GM19467 (cell line): ENCODE data around the gene TET3.

Experiments
- ATAC-seq: cut with Tn5 transposase; IDR thresholded peaks from one replicate; pipeline ENCODE4 v1.9.1; 2021; ENCODE audit warnings: mild to moderate bottlenecking, moderate library complexity; ENCODE audit not compliant: unreplicated experiment

TET3 gene

GRCh38 chr2:73985308-73986084 is 786 bp downstream of the TET3 start:
- ATAC-seq: no peak

DNA sequence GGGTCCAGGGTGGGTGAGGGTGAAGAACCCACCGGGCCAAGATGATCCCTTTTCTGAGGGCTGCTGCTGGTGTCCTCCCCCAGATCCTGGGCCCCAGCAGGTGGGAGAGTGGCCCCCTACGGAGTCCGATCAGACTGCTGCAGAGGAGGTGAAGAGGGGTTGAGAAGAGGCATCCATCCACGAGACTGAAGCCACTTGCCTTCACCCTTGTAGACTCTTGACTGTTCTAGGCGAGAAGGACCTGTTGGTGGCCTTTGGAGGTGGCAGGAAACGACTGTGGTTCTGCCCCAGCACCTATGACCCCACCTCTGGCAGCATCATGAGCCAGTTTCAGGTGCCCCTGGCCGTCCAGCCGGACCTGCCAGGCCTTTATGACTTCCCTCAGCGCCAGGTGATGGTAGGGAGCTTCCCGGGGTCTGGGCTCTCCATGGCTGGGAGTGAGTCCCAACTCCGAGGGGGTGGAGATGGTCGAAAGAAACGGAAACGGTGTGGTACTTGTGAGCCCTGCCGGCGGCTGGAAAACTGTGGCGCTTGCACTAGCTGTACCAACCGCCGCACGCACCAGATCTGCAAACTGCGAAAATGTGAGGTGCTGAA is 1.5 kb downstream of the TET3 start:
- ATAC-seq: no peak

GRCh38 chr2:73987109-73987947 is 2.6 kb downstream of the TET3 start:
- ATAC-seq: no peak

- no peak for ATAC-seq
Measured at GRCh38 chr2:73987948-73988700, 3.4 kb downstream of the TET3 start.

GRCh38 chr2:73989972-73990371 is 5.3 kb downstream of the TET3 start:
- no peak for ATAC-seq

GRCh38 chr2:73990531-73990930 is 5.8 kb downstream of the TET3 start:
- no peak for ATAC-seq

- no peak for ATAC-seq
Measured at GRCh38 chr2:73992036-73992435, 7.3 kb downstream of the TET3 start.

GRCh38 chr2:73993376-73993775 is 8.7 kb downstream of the TET3 start:
- no peak for ATAC-seq

DNA sequence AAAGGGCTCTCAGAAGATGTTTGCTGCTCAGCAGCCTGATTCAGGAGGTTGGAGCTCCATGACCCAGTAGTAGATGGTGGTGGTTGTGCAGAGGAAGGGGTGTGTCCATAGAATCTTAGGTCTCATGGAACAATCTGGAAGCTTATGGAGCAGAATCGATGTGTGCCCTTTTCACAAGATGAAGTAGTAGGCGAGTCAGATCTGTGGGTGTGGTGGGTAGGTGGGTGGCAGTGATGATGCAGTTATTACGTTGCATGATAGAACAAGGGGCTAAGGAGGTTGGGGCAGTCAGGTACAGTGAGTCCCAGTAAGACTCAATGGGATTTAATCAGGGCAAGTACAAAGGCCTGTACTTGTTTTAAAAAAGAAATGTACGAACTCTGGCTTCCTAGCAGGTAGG is 9.1 kb downstream of the TET3 start:
- no peak for ATAC-seq

DNA sequence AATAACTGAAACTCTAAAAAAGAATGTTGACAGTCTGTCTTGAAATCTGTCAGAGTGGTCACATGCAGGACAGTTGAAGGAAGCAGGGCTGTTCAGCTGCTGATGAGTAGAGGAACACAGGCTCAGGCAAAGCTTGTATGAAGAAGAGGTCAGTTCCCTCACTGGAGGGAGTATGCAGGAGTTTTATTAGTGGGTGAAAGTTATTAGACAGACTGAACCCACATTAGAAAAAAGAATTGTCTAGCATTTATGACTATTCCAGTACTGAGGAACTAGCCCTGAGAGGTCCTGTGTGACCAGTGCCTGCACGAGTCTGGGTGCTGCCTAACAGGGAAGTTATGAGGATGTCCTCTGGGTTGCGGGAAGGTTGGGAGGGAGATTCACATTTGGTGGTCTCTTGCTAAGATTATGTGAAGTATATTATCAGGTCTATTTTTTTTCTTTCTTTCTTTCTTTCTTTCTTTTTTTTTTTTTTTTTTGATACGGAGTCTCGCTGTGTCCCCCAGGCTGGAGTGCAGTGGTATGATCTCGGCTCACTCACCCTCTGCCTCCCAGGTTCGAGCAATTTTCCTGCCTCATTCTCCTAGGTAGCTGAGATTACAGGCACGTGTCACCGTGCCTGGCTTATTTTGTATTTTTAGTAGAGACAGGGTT is 9.6 kb downstream of the TET3 start:
- no peak for ATAC-seq

DNA sequence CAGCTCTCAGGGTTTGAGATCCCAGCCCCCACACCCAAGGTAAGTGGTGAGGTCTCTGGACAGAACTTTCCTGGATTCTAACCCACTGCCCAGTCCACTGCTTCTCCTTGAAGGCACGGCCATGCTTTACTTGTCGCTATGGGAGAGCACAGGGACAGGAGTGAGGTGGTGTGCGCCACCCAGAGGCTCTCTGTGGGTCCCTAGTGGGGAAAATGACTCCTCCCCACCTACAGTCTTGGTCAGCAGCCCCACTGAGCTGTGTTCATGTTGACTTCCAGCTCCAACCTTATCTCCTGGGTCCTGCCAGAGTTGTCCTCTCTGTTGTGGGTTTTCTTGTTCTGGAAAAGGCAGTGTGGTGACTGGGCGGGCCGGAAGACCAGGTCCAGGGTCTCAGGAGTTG is 11.1 kb downstream of the TET3 start:
- ATAC-seq: no peak

DNA sequence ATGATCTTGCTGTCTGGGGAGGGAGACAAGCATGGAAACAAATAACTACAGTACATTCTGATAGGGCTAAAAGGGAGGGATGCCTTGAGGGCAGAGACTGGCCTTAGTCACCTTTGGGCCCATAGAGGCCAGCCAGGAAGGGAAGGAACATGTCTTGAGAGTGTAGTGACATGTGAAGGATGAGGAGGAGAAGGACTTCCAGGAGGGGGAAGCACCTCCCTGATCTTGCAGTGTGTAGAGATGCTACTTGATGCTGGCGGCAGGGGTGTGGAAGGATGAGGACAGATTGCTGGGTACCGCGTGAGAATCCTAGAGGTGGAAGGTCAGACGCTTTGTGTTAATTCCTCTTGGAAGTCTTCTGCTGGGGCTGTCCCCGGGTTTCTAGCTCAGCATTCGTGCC is 13.1 kb downstream of the TET3 start:
- no peak for ATAC-seq

- ATAC-seq: no peak
Measured at GRCh38 chr2:73998451-73998850, 13.7 kb downstream of the TET3 start.

GRCh38 chr2:73998933-73999332 is 14.2 kb downstream of the TET3 start:
- no peak for ATAC-seq

DNA sequence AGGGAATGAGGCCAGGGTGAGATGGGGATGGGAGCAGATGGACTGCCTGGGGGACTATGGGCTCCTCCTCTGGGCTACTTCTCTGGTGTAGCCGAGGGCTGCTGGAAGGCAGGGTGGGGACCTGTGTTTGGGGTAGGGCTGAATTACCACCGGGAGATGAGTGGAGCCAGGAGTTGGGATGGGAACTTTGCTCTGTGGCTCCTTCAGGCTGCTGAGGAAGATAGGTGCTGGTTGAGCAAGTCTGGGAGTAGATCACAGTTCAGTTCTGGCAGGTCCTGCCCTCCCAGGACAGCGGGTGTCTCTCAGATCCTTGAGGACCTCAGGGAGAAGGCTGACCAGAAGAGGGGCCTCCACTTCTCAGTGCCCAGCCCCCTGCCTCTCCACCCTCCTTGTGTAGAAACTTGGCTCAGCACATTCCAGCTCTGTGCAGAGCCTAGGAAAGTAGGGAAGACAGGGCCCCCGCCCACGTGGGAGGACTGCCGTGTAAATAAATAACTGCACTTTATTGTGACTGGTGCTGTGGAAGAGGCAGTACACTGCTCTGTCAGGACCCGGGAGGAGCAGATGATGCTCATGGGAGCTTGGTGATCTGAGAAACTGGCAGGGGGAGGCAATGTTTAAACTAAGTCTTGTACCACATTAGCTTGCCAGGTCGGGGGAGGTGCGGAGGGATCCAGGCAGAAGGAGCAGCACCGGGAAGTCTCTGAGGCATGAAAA is 15.3 kb downstream of the TET3 start:
- no peak for ATAC-seq

DNA sequence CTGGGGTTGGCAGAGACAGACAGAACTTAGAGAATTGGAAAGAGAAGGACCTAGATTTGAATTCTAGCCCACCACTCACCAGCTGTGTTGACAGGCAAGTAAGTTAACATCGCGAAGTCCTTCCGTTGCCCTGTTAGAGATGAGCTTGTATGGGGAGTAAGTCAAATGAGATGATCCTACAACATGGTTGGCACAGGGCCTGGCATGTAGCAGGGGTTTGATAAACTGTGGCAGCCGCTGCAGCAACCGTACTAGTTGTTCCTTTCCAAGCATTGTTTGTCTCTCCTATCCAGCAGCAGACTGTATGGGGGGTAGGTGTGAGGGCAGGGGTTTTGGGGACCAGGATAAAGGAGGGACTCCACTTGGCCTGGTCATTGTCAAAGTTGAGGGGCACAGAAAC is 16.0 kb downstream of the TET3 start:
- ATAC-seq: no peak

DNA sequence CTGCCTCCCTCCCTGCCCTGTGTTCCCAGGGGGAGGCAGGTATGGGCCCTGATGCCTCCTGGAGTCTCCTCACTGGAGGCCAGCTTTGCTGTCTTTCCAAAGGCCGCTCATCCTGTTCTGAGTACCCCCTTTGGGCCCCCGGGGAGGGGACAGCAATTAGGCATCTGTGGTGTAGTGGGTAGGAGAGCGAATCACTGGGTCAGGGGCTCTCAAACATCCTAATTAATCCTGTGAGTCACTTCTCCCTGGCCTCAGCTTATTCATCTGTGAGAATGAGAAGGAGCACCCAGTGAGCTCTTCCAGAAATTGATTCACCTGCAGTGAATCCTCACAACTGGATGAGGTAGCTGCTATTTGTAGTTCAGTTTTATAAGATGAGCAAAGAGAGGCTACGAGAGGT is 16.4 kb downstream of the TET3 start:
- ATAC-seq: no peak

DNA sequence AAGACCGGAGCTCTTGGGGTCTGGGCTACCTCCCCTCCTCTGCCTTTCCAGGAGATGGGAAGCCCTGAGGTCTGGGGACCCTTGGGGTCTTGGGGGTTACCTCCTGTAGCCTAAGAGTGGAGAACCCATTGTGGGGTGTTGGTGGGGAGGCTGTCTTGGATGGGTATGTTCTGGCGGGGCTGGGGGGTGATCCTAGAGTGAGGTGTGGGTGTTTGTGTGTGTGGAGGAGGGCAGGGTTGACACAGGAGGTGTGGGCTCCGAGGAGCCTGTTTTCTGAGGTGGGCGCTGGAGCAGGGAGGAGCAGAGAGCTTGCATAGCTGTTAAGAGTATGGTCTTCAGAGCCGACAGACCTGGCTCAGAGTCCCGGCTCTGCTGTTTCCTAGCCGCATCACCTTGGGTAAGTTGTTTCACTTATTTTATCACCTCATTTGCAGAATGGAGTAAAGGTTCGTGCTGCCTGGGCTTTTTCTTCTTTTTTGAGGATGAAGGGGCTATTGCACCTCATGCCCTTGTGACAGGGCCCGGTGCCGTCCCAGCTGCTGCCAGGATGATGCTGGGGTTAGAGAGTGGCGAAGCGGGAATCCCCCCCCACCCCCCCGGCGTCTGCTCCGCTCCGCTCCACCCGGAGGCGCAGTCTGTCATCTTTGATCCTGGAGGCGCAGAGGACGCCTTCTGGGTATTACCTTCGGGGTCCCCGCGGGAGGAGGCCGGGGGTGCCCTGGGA is 17.2 kb downstream of the TET3 start:
- no peak for ATAC-seq
